B cell (primary cell): Measurements from ENCODE around the gene ZNF506. TPM values are rescaled to one million over a fixed set of nuclear protein-coding genes. Genes with fewer than 3 reads are reported as not detected.
"Not testable (repeated sequence)": the region's sequence is repeated elsewhere in the genome, so short reads cannot be mapped to it uniquely, and the experiment has no call there.

Source experiments
- ATAC-seq: fragments of 200-7000 bp; cut with Tn5 transposase; one replicate; pipeline ENCODE4 v1.10.0; 2021; ENCODE audit warnings: low read depth, mild to moderate bottlenecking, moderate number of reproducible peaks, moderate library complexity
- CTCF ChIA-PET: fragments of 350-600 bp; sonication (Branson Sonifier 250); formaldehyde crosslinking; loops from one replicate; lab custom pipeline; 2021; ENCODE audit warnings: antibody characterized with exemption, inconsistent platforms; lab: Charles Lee
- POLR2A ChIA-PET: fragments of 350-600 bp; sonication (Branson Sonifier 250); formaldehyde crosslinking; loops from one replicate; lab custom pipeline; 2021; ENCODE audit warnings: antibody characterized with exemption; lab: Charles Lee
- DNase-seq: peaks from one replicate; pipeline ENCODE4 v3.0.0; 2013
- H2AFZ ChIP-seq: 2 replicates; pipeline ENCODE4 v1.6.1; 2012; ENCODE audit warnings: mild to moderate bottlenecking, low read depth, low read length; ENCODE audit not compliant: insufficient read depth, poor library complexity, severe bottlenecking
- H3K27ac ChIP-seq, 2 donors: 1 replicate in 1 of 2; 2 replicates in 1 of 2; pipeline ENCODE4 v1.5.1; 2012 to 2013; ENCODE audit warnings: low read length in 2 of 2, mild to moderate bottlenecking in 2 of 2, moderate library complexity in 1 of 2
- H3K27me3 ChIP-seq, 4 experiments: fragments of 200-600 bp in 1 of 4; sonication (generic) in 1 of 4; replicated peaks in 1 of 4; 1 replicate in 2 of 4; 2 replicates in 2 of 4; pipeline versions ENCODE4 v1.6.1 to v1.7.0; 2013 to 2016; ENCODE audit warnings: low read length in 3 of 4, mild to moderate bottlenecking in 2 of 4, mixed read lengths in 1 of 4, moderate library complexity in 1 of 4; ENCODE audit not compliant: insufficient read depth in 4 of 4, control insufficient read depth in 3 of 4; ENCODE audit errors: control extremely low read depth in 1 of 4
- H3K36me3 ChIP-seq, 2 experiments: replicated peaks in 1 of 2; 1 replicate in 1 of 2; 2 replicates in 1 of 2; pipeline versions ENCODE4 v1.6.1 to v1.7.1; 2013; ENCODE audit warnings: low read length in 1 of 2; ENCODE audit not compliant: insufficient read depth in 2 of 2, control insufficient read depth in 1 of 2; ENCODE audit errors: control extremely low read depth in 1 of 2, extremely low read depth in 1 of 2
- H3K4me1 ChIP-seq, 2 donors: fragments of 200-600 bp in 1 of 2; sonication (generic) in 1 of 2; 1 replicate in 1 of 2; 2 replicates in 1 of 2; pipeline versions ENCODE4 v1.5.1 to v1.6.1; 2013 to 2017; ENCODE audit warnings: low read length in 2 of 2; ENCODE audit not compliant: control insufficient read depth in 2 of 2, insufficient read depth in 2 of 2
- H3K4me2 ChIP-seq: replicated peaks from 2 replicates; pipeline ENCODE3; 2012; ENCODE audit warnings: mild to moderate bottlenecking, low read depth, low read length; ENCODE audit not compliant: poor library complexity, severe bottlenecking
- H3K4me3 ChIP-seq, 5 experiments: fragments of 200-600 bp in 1 of 5; sonication (generic) in 1 of 5; 1 replicate in 3 of 5; 2 replicates in 2 of 5; pipeline versions ENCODE4 v1.5.1 to v1.7.0; 2011 to 2016; ENCODE audit warnings: low read length in 4 of 5, mild to moderate bottlenecking in 4 of 5, low read depth in 2 of 5, control low read depth in 1 of 5, moderate library complexity in 1 of 5; ENCODE audit not compliant: insufficient read depth in 1 of 5; ENCODE audit errors: control extremely low read depth in 1 of 5, extremely low read depth in 1 of 5
- H3K79me2 ChIP-seq: fragments of 200-600 bp; sonication (generic); one replicate; pipeline ENCODE4 v1.6.0; 2016; ENCODE audit warnings: low read length; ENCODE audit not compliant: control insufficient read depth, insufficient read depth
- H3K9ac ChIP-seq: fragments of 200-600 bp; sonication (generic); 2 replicates; pipeline ENCODE4 v1.6.1; 2017; ENCODE audit warnings: mild to moderate bottlenecking, low read length, moderate library complexity
- H3K9me3 ChIP-seq, 3 donors: one replicate each; pipeline versions ENCODE4 v1.6.1 to v1.7.1; 2013; ENCODE audit warnings: low read length in 2 of 3; ENCODE audit not compliant: control insufficient read depth in 2 of 3, insufficient read depth in 1 of 3; ENCODE audit errors: control extremely low read depth in 1 of 3
- H4K20me1 ChIP-seq: 2 replicates; pipeline ENCODE4 v1.6.0; 2012; ENCODE audit warnings: mild to moderate bottlenecking, low read length; ENCODE audit not compliant: insufficient read depth, control insufficient read depth, poor library complexity, severe bottlenecking
- H3K27ac Mint-ChIP-seq: one replicate; pipeline ENCODE4 v1.8.0; 2021; ENCODE audit warnings: mixed read lengths
- H3K27me3 Mint-ChIP-seq: one replicate; pipeline ENCODE4 v1.8.0; 2021; ENCODE audit warnings: mixed read lengths
- H3K4me1 Mint-ChIP-seq: one replicate; pipeline ENCODE4 v1.8.0; 2021; ENCODE audit warnings: mixed read lengths
- H3K4me3 Mint-ChIP-seq: one replicate; pipeline ENCODE4 v1.8.0; 2021; ENCODE audit warnings: mixed read lengths
- H3K9me3 Mint-ChIP-seq: one replicate; pipeline ENCODE4 v1.8.0; 2022; ENCODE audit warnings: mixed read lengths; ENCODE audit not compliant: insufficient read depth
- EZH2 ChIP-seq: IDR thresholded peaks from 2 replicates; pipeline ENCODE4 v1.6.1; 2012; ENCODE audit warnings: borderline replicate concordance, low read depth, mild to moderate bottlenecking, moderate library complexity, low read length; ENCODE audit not compliant: insufficient read depth, poor library complexity, severe bottlenecking
- WGBS: methylation state at CpG from one replicate; pipeline ENCODE4 v1.1.5; 2013; ENCODE audit warnings: missing lambda C conversion rate; ENCODE audit not compliant: insufficient coverage; 5-methylcytosine and 5-hydroxymethylcytosine counted together
- intact Hi-C: fragments of 100-400 bp; cut with micrococcal nuclease; formaldehyde crosslinking; loops from one replicate; pipeline ENCODE4 v1.10.0; 2022
- polyA plus RNA-seq: library from polyadenylated mRNA; depleted of rRNA; stranded (reverse); fragments of >200 nt; gene quantifications from 2 replicates; pipeline ENCODE4 v1.2.3, GENCODE V29; 2012
- total RNA-seq, 2 donors: library from RNA; stranded (reverse); fragments of 120-200 nt in 1 of 2; gene quantifications; 1 replicate in 1 of 2; 2 replicates in 1 of 2; pipeline versions ENCODE4 v1.2.3 to v1.2.4, GENCODE V29; 2013 to 2022
- TF ChIP-seq, protein P1 (sequence below): fragments of 200-600 bp; IDR thresholded peaks from one replicate; pipeline ENCODE4 v1.8.0; 2022; ENCODE audit warnings: antibody characterized with exemption, mild to moderate bottlenecking

ZNF506 gene
- total and polyA plus RNA-seq, 2 donors (not counting 1 experiment from before 2014, with no cell fraction given): 25.6 to 67.6 TPM

- H3K27ac ChIP-seq: peak overlapping the region in 1 of 2 donors; percentile 8
- H3K27ac Mint-ChIP-seq: no peak overlapping the region
- DNase-seq: no peak
- peaks cover 31% of the 10 kb centered on the region for H4K20me1 ChIP-seq
- H3K36me3 ChIP-seq: peaks cover 5 to 21% of the 10 kb centered on the region in 2 experiments
- ChIA-PET POLR2A (no interaction called here), CTCF (interaction anchor here (1.2 kb wide), 1 partner anchor 40 kb away, joined by 4 read pairs; no protein-coding TSS in a partner anchor)
- H3K4me2 ChIP-seq: no peak overlapping the region
- intact Hi-C loops: no loop called here
- no peak for TF ChIP-seq EZH2
- TF ChIP-seq, protein P1, sequence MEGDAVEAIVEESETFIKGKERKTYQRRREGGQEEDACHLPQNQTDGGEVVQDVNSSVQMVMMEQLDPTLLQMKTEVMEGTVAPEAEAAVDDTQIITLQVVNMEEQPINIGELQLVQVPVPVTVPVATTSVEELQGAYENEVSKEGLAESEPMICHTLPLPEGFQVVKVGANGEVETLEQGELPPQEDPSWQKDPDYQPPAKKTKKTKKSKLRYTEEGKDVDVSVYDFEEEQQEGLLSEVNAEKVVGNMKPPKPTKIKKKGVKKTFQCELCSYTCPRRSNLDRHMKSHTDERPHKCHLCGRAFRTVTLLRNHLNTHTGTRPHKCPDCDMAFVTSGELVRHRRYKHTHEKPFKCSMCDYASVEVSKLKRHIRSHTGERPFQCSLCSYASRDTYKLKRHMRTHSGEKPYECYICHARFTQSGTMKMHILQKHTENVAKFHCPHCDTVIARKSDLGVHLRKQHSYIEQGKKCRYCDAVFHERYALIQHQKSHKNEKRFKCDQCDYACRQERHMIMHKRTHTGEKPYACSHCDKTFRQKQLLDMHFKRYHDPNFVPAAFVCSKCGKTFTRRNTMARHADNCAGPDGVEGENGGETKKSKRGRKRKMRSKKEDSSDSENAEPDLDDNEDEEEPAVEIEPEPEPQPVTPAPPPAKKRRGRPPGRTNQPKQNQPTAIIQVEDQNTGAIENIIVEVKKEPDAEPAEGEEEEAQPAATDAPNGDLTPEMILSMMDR: no peak
- no peaks in the 10 kb centered on the region for H3K9me3 Mint-ChIP-seq
- ATAC-seq: no peak
- peaks cover 70% of the 10 kb centered on the region for H3K4me1 Mint-ChIP-seq
- no peak overlapping the region for H3K4me3 Mint-ChIP-seq
- no peaks in the 10 kb centered on the region for H3K27me3 ChIP-seq
- no peak overlapping the region for H3K4me3 ChIP-seq
- no peak overlapping the region for H3K9ac ChIP-seq
- peaks cover 29 to 39% of the 10 kb centered on the region in 2 donors for H3K4me1 ChIP-seq
- H3K79me2 ChIP-seq: peaks cover 98% of the 10 kb centered on the region
- H3K27me3 Mint-ChIP-seq: no peaks in the 10 kb centered on the region
- H3K9me3 ChIP-seq: peaks cover 0 to 16% (median 8%) of the 10 kb centered on the region in 3 donors
- H2AFZ ChIP-seq: no peak overlapping the region
- WGBS: 83% methylated on average over 6 of the region's 9 CpGs
These were observed 4.9 kb downstream of the ZNF506 start for GRCh38 chr19:19816679-19817078.

DNA sequence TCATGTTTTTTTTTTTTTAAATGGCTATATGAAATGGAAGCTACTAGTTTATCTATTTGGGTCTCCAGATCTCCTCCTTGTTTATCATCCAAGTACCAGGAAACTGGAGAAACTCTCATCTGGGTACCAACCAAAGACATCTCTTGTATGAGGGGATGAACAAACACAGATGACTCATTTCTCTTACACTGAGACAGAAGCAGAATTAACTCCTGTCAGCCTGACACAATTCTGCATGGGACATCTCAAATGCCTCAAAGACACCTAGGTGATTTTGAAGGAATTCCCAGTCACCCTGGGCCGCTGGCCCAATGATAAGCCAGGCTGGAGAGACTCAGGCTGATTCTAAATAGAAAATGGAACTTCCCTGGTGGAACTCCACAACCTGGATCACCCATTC, 9.6 kb downstream of the ZNF506 start:
- H3K9me3 Mint-ChIP-seq, H3K4me3 Mint-ChIP-seq, intact Hi-C loops, H3K27me3 ChIP-seq, H3K4me2 ChIP-seq, DNase-seq, H3K4me3 ChIP-seq, ATAC-seq, H3K9ac ChIP-seq, POLR2A ChIA-PET, H3K27ac ChIP-seq, H3K27me3 Mint-ChIP-seq, H2AFZ ChIP-seq: not testable (repeated sequence)
- H3K36me3 ChIP-seq: peaks cover 2 to 21% of the 10 kb centered on the region in 2 experiments
- H3K4me1 ChIP-seq: peaks cover 9 to 11% of the 10 kb centered on the region in 2 donors
- H3K9me3 ChIP-seq: peaks cover 2 to 20% (median 9%) of the 10 kb centered on the region in 3 donors
- Mint-ChIP-seq H3K4me1 (peaks cover 50% of the 10 kb centered on the region), H3K27ac (peak overlapping the region; percentile 10)
- H4K20me1 ChIP-seq: peaks cover 39% of the 10 kb centered on the region
- peaks cover 95% of the 10 kb centered on the region for H3K79me2 ChIP-seq
- no CpG with 5 or more reads among the region's 1 CpG for WGBS
- CTCF ChIA-PET: interaction anchor here (1.3 kb wide), 1 partner anchor 9 kb away, joined by 3 read pairs; the partner anchor contains the start of gene ZNF506
